ENCODE results near the gene ZNF311.
A peak's percentile ranks its signal among the peaks of the same experiment; 100 is the strongest.

DNA sequence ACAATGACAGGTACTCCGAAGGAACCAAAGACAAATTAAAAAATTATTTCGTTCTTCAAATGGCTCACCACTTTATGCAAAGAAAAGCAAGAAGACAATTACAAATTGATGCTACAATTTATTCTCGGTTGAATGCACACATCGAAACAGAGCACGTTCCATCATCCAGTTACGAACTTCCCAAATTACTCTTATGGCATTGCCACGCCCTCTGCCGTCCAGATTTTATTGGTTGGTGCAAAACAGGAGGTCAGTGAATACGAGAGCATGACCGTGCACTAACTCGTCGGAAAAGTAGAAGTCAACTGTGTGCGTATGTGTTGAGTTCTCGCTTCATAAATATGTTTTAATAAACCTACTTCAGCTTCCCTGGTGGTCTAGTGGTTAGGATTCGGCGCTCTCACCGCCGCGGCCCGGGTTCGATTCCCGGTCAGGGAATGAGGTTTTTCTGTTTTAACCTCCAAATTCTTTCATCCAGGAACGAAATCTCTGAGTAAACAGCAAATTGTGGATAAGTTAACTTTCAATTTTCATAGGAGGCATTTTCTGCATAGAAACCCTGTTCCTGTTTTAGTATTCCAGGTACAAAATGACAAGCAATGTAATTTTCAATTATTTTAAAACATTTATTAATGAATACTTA is 23.2 kb downstream of the ZNF311 start:
- TF ChIP-seq, protein P1, sequence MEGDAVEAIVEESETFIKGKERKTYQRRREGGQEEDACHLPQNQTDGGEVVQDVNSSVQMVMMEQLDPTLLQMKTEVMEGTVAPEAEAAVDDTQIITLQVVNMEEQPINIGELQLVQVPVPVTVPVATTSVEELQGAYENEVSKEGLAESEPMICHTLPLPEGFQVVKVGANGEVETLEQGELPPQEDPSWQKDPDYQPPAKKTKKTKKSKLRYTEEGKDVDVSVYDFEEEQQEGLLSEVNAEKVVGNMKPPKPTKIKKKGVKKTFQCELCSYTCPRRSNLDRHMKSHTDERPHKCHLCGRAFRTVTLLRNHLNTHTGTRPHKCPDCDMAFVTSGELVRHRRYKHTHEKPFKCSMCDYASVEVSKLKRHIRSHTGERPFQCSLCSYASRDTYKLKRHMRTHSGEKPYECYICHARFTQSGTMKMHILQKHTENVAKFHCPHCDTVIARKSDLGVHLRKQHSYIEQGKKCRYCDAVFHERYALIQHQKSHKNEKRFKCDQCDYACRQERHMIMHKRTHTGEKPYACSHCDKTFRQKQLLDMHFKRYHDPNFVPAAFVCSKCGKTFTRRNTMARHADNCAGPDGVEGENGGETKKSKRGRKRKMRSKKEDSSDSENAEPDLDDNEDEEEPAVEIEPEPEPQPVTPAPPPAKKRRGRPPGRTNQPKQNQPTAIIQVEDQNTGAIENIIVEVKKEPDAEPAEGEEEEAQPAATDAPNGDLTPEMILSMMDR (IDR thresholded peaks at IDR 0.05) = peak in 3 of 6 experiments; percentile 17 to 19 (median 19)
- TF ChIP-seq POLR2A (IDR thresholded peaks at IDR 0.05) = no peak
